ENCODE measurements around the gene KANSL1.
A peak's percentile ranks its signal among the peaks of the same experiment; 100 is the strongest.
"Not testable (repeated sequence)": the region's sequence is repeated elsewhere in the genome, so short reads cannot be mapped to it uniquely, and the experiment has no call there.

Gene KANSL1

DNA sequence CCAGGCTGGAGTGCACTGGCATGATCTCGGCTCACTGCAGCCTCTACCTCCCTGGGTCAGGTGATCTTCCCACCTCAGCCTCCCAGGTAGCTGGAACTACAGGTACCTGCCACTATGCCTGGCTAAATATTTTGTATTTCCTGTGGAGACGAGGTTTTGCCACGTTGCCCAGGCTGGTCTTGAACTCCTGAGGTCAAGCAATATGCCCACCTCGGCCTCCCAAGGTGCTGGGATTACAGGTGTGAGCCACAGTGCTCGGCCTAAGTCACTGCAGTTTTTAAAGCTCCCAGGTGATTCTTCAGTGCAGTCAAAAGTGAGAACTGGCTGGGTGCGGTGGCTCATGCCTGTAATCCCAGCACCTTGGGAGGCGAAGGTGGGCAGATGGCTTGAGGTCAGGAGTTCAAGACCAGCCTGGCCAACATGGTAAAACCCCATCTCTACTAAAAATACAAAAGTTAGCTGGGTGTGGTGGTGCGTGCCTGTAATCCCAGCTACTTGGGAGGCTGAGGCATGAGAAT, 173.8 kb downstream of the KANSL1 start:
- not testable (repeated sequence) for DNase-seq

DNA sequence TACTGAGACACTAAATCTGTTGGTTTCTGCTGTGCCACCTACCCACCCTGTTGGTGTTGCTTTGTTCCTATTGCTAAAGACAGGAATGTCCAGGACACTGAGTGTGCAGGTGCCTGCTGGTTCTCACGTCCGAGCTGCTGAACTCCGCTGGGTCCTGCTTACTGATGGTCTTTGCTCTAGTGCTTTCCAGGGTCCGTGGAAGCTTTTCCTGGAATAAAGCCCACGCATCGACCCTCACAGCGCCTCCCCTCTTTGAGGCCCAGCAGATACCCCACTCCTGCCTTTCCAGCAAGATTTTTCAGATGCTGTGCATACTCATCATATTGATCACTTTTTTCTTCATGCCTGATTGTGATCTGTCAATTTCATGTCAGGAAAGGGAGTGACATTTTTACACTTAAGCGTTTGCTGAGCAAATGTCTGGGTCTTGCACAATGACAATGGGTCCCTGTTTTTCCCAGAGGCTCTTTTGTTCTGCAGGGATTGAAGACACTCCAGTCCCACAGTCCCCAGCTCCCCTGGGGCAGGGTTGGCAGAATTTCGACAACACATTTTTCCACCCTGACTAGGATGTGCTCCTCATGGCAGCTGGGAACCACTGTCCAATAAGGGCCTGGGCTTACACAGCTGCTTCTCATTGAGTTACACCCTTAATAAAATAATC, 179.6 kb downstream of the KANSL1 start:
- DNase-seq, result no peak

DNA sequence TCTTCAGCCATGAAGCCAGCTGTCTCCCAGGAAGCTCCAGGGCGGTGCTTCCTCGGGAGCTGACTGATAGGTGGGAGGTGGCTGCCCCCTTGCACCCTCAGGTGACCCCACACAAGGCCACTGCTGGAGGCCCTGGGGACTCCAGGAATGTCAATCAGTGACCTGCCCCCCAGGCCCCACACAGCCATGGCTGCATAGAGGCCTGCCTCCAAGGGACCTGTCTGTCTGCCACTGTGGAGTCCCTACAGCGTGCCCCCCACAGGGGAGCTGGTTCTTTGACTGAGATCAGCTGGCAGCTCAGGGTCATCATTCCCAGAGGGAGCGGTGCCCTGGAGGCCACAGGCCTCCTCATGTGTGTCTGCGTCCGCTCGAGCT, 180.1 kb downstream of the KANSL1 start:
- no peak for DNase-seq

DNA sequence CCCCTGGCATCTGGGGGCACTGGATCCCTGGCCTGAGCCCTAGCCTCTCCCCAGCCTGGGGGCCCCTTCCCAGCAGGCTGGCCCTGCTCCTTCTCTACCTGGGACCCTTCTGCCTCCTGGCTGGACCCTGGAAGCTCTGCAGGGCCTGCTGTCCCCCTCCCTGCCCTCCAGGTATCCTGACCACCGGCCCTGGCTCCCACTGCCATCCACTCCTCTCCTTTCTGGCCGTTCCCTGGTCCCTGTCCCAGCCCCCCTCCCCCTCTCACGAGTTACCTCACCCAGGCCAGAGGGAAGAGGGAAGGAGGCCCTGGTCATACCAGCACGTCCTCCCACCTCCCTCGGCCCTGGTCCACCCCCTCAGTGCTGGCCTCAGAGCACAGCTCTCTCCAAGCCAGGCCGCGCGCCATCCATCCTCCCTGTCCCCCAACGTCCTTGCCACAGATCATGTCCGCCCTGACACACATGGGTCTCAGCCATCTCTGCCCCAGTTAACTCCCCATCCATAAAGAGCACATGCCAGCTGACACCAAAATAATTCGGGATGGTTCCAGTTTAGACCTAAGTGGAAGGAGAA, 180.6 kb downstream of the KANSL1 start:
- no peak for DNase-seq

DNA sequence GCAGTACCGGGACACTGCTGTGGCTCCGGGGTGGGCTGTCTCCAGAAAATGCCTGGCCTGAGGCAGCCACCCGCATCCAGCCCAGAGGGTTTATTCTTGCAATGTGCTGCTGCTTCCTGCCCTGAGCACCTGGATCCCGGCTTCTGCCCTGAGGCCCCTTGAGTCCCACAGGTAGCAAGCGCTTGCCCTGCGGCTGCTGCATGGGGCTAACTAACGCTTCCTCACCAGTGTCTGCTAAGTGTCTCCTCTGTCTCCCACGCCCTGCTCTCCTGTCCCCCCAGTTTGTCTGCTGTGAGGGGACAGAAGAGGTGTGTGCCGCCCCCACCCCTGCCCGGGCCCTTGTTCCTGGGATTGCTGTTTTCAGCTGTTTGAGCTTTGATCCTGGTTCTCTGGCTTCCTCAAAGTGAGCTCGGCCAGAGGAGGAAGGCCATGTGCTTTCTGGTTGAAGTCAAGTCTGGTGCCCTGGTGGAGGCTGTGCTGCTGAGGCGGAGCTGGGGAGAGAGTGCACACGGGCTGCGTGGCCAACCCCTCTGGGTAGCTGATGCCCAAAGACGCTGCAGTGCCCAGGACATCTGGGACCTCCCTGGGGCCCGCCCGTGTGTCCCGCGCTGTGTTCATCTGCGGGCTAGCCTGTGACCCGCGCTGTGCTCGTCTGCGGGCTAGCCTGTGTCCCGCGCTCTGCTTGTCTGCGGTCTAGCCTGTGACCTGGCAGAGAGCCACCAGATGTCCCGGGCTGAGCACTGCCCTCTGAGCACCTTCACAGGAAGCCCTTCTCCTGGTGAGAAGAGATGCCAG, 181.3 kb downstream of the KANSL1 start:
- DNase-seq, result no peak

DNA sequence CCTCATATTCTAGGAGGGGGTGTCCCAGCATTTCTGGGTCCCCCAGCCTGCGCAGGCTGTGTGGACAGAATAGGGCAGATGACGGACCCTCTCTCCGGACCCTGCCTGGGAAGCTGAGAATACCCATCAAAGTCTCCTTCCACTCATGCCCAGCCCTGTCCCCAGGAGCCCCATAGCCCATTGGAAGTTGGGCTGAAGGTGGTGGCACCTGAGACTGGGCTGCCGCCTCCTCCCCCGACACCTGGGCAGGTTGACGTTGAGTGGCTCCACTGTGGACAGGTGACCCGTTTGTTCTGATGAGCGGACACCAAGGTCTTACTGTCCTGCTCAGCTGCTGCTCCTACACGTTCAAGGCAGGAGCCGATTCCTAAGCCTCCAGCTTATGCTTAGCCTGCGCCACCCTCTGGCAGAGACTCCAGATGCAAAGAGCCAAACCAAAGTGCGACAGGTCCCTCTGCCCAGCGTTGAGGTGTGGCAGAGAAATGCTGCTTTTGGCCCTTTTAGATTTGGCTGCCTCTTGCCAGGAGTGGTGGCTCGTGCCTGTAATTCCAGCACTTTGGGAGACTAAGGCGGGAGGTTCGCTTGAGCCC, 182.5 kb downstream of the KANSL1 start:
- no peak for DNase-seq

DNA sequence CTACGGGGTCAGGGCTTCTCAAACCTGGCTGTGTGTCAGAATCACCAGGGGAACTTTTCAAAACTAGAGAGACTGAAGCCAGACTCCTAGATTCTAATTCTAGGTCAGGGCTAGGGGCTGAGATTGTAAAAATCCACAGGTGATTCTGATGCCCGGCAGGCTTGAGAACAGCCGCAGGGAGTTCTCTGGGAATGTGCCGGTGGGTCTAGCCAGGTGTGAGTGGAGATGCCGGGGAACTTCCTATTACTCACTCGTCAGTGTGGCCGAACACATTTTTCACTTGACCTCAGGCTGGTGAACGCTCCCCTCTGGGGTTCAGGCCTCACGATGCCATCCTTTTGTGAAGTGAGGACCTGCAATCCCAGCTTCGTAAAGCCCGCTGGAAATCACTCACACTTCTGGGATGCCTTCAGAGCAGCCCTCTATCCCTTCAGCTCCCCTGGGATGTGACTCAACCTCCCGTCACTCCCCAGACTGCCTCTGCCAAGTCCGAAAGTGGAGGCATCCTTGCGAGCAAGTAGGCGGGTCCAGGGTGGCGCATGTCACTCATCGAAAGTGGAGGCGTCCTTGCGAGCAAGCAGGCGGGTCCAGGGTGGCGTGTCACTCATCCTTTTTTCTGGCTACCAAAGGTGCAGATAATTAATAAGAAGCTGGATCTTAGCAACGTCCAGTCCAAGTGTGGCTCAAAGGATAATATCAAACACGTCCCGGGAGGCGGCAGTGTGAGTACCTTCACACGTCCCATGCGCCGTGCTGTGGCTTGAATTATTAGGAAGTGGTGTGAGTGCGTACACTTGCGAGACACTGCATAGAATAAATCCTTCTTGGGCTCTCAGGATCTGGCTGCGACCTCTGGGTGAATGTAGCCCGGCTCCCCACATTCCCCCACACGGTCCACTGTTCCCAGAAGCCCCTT, 183.3 kb downstream of the KANSL1 start:
- no peak for DNase-seq

DNA sequence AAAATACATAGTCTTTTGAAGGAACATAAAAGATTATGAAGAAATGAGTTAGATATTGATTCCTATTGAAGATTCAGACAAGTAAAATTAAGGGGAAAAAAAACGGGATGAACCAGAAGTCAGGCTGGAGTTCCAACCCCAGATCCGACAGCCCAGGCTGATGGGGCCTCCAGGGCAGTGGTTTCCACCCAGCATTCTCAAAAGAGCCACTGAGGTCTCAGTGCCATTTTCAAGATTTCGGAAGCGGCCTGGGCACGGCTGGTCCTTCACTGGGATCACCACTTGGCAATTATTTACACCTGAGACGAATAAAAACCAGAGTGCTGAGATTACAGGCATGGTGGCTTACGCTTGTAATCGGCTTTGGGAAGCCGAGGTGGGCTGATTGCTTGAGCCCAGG, 184.6 kb downstream of the KANSL1 start:
- DNase-seq, result no peak

DNA sequence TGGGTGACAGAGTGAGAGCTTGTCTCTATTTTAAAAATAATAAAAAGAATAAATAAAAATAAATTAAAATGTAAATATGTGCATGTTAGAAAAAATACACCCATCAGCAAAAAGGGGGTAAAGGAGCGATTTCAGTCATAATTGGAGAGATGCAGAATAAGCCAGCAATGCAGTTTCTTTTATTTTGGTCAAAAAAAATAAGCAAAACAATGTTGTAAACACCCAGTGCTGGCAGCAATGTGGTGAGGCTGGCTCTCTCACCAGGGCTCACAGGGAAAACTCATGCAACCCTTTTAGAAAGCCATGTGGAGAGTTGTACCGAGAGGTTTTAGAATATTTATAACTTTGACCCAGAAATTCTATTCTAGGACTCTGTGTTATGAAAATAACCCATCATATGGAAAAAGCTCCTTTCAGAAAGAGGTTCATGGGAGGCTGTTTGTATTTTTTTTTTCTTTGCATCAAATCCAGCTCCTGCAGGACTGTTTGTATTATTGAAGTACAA, 185.7 kb downstream of the KANSL1 start:
- DNase-seq, result no peak

DNA sequence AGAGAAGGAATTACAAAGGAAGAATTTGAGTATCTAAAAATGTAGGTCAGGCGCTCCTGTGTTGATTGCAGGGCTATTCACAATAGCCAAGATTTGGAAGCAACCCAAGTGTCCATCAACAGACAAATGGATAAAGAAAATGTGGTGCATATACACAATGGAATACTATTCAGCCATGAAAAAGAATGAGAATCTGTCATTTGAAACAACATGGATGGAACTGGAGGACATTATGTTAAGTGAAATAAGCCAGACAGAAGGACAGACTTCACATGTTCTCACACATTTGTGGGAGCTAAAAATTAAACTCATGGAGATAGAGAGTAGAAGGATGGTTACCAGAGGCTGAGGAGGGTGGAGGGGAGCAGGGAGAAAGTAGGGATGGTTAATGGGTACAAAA, 187.1 kb downstream of the KANSL1 start:
- not testable (repeated sequence) for DNase-seq

DNA sequence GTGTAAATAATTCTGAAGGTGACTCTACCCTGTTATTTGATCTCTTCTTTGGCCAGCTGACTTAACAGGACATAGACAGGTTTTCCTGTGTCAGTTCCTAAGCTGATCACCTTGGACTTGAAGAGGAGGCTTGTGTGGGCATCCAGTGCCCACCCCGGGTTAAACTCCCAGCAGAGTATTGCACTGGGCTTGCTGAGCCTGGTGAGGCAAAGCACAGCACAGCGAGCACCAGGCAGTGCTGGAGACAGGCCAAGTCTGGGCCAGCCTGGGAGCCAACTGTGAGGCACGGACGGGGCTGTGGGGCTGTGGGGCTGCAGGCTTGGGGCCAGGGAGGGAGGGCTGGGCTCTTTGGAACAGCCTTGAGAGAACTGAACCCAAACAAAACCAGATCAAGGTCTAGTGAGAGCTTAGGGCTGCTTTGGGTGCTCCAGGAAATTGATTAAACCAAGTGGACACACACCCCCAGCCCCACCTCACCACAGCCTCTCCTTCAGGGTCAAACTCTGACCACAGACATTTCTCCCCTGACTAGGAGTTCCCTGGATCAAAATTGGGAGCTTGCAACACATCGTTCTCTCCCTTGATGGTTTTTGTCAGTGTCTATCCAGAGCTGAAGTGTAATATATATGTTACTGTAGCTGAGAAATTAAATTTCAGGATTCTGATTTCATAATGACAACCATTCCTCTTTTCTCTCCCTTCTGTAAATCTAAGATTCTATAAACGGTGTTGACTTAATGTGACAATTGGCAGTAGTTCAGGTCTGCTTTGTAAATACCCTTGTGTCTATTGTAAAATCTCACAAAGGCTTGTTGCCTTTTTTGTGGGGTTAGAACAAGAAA, 189.1 kb downstream of the KANSL1 start:
- DNase-seq, result no peak

DNA sequence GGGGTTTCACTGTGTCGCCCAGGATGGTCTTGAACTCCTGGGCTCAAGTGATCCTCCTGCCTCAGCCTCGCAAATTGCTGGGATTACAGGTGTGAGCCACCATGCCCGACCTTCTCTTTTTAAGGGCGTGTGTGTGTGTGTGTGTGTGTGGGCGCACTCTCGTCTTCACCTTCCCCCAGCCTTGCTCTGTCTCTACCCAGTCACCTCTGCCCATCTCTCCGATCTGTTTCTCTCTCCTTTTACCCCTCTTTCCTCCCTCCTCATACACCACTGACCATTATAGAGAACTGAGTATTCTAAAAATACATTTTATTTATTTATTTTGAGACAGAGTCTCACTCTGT, 190.3 kb downstream of the KANSL1 start:
- DNase-seq, result no peak

DNA sequence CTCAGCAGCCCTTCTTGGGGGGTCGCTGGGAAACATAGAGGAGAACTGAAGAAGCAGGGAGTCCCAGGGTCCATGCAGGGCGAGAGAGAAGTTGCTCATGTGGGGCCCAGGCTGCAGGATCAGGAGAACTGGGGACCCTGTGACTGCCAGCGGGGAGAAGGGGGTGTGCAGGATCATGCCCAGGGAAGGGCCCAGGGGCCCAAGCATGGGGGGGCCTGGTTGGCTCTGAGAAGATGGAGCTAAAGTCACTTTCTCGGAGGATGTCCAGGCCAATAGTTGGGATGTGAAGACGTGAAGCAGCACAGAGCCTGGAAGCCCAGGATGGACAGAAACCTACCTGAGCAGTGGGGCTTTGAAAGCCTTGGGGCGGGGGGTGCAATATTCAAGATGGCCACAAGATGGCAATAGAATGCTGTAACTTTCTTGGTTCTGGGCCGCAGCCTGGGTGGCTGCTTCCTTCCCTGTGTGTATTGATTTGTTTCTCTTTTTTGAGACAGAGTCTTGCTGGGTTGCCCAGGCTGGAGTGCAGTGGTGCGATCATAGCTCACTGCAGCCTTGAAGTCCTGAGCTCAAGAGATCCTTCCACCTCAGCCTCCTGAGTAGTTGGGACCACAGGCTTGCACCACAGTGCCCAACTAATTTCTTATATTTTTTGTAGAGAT, 190.8 kb downstream of the KANSL1 start:
- DNase-seq, result peak; percentile 63

DNA sequence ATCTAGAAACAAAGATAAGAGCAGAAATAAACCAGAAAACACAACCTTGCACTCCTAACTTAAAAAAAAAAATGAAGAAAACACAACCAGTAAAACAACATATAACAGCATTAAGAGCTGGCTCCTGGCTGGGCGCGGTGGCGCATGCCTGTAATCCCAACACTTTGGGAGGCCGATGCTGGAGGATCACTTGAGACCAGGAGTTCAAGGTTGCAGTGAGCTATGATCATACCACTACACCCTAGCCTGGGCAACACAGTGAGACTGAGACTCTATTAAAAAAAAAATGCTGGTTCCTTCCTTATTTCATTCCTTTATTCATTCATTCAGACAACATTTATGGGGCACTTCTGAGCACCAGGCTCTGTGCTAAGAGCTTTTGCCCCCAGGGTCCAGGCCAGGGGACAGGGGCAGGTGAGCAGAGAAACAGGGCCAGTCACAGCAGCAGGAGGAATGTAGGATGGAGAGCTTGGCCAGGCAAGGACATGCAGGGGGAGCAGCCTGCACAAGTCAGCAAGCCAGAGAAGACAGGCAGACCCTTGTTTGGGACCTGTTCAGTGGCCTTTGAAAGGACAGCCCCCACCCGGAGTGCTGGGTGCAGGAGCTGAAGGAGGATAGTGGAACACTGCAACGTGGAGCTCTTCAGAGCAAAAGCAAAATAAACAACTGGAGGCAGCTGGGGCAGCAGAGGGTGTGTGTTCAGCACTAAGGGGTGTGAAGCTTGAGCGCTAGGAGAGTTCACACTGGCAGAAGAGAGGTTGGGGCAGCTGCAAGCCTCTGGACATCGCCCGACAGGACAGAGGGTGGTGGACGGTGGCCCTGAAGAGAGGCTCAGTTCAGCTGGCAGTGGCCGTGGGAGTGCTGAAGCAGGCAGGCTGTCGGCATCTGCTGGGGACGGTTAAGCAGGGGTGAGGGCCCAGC, 191.6 kb downstream of the KANSL1 start:
- no peak for DNase-seq

DNA sequence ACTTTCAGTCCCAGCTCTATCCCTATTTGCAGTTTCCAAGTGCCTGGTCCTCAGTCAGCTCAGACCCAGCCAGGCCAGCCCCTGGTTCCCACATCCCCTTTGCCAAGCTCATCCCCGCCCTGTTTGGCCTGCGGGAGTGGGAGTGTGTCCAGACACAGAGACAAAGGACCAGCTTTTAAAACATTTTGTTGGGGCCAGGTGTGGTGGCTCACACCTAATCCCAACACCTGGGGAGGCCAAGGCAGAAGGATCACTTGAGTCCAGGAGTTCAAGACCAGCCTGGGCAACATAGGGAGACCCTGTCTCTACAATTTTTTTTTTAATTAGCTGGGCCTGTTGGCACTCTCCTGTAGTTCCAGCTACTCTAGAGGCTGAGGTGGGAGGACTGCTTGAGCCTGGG, 192.5 kb downstream of the KANSL1 start:
- DNase-seq, result no peak

DNA sequence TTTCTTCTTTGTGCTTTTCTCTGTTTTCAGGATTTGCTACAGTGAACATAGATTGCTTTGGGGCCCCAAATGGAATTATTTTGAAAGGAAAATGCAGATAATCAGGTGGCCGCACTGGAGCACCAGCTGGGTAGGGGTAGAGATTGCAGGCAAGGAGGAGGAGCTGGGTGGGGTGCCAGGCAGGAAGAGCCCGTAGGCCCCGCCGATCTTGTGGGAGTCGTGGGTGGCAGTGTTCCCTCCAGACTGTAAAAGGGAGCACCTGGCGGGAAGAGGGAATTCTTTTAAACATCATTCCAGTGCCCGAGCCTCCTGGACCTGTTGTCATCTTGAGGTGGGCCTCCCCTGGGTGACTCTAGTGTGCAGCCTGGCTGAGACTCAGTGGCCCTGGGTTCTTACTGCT, 192.9 kb downstream of the KANSL1 start:
- DNase-seq, result no peak

DNA sequence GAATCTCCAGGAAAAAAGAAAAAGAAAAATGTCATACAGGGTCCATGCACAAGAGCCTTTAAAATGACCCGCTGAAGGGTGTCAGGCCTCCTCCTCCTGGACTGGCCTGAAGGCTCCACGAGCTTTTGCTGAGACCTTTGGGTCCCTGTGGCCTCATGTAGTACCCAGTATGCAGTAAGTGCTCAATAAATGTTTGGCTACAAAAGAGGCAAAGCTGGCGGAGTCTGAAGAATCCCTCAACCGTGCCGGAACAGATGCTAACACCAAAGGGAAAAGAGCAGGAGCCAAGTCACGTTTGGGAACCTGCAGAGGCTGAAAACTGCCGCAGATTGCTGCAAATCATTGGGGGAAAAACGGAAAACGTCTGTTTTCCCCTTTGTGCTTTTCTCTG, 193.3 kb downstream of the KANSL1 start:
- DNase-seq, result no peak

DNA sequence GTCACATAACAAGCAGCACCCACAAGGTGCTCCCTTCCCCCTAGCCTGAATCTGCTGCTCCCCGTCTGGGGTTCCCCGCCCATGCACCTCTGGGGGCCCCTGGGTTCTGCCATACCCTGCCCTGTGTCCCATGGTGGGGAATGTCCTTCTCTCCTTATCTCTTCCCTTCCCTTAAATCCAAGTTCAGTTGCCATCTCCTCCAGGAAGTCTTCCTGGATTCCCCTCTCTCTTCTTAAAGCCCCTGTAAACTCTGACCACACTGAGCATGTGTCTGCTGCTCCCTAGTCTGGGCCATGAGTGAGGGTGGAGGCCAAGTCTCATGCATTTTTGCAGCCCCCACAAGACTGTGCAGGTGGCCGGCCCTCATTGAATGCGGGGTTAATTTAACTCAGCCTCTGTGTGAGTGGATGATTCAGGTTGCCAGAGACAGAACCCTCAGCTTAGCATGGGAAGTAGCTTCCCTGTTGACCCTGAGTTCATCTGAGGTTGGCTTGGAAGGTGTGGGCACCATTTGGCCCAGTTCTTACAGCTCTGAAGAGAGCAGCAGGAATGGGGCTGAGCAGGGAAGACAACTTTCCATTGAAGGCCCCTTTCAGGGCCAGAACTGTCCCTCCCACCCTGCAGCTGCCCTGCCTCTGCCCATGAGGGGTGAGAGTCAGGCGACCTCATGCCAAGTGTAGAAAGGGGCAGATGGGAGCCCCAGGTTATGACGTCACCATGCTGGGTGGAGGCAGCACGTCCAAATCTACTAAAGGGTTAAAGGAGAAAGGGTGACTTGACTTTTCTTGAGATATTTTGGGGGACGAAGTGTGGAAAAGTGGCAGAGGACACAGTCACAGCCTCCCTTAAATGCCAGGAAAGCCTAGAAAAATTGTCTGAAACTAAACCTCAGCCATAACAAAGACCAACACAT, 194.0 kb downstream of the KANSL1 start, which contains the start of gene STH:
STH (plus strand) TSS at position 264 of the 913 bp plus-strand sequence; CDS start at position 294, 30 bp downstream.
- no peak for DNase-seq

Data from effector CD8-positive, alpha-beta T cell (primary cell).